Measurements from ENCODE around the gene RASGRP2. TPM values are rescaled to one million over a fixed set of nuclear protein-coding genes. Genes with fewer than 3 reads are reported as not detected.

RASGRP2 gene
- total and polyA plus RNA-seq, 2 donors (not counting 3 experiments of a cell fraction or from before 2014, with no cell fraction given) = 1.2 to 2.3 TPM

DNA sequence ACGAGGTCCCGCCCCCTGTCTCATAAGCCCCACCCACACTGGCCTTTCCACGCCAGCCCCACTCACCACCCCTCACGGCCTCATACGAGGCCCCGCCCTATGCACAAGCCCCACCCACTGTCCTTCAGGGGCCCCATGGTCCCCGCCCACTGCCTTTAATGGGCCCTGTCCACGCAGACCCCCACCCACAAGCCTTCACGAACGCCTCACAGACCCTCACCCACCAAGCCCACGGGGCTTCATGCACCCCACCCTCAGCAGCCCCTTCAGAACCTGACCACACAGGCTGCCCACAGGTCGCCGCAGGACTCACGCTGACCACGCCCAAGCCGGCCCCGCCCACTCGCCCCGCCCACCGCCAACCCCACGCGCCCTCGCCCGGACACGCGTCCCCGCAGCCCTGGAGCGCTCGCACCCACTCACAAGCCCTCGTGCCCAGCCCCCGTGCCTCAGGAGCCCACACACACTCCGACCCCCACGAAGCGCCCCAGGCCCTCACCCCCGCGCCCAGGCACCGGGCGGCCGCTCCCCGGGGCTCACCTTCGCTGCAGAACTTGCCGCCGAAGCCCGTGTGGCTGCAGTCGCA lies 31.4 kb downstream of the RASGRP2 start:
- Histone ChIP-seq H3K79me2 (ENCODE audit: control insufficient read depth, insufficient read depth, low read length) (no peaks in the 10 kb centered on the region), H3K4me3 (replicated peaks in 1 of 3; ENCODE audit: insufficient read depth in 1 of 3, low read depth in 1 of 3, low read length in 3 of 3) (no peak overlapping the region), H3K4me2 (ENCODE audit: insufficient read depth, low read length) (no peak overlapping the region), H3K27ac (ENCODE audit: insufficient read depth, low read depth, low read length) (no peak overlapping the region), H3K9me3 (replicated peaks; ENCODE audit: control insufficient read depth, insufficient read depth, low read length) (no peaks in the 10 kb centered on the region), H3K9ac (replicated peaks; ENCODE audit: extremely low read depth, insufficient read depth, low read length) (no peak overlapping the region), H2AFZ (ENCODE audit: low read depth, low read length) (no peak overlapping the region), H4K20me1 (replicated peaks; ENCODE audit: control insufficient read depth, extremely low read depth, insufficient read depth, low read length) (no peaks in the 10 kb centered on the region), H3K9me1 (replicated peaks; ENCODE audit: control insufficient read depth, extremely low read depth, insufficient read depth, low read length) (no peaks in the 10 kb centered on the region), H3K4me1 (ENCODE audit: control insufficient read depth, extremely low read depth, insufficient read depth, low read length) (no peaks in the 10 kb centered on the region), H3K27me3 (ENCODE audit: control insufficient read depth in 2 of 2, insufficient read depth in 2 of 2, low read length in 2 of 2) (peaks cover 57 to 75% of the 10 kb centered on the region in 2 experiments), H3K36me3 (ENCODE audit: control insufficient read depth in 2 of 2, extremely low read depth in 1 of 2, insufficient read depth in 2 of 2, low read length in 2 of 2) (no peaks in the 10 kb centered on the region)
- CTCF ChIA-PET = interaction anchor here (1.5 kb wide), 1 partner anchor 8 kb away, joined by 8 read pairs; no protein-coding TSS in a partner anchor
- DNase-seq (ENCODE audit: low read depth, low spot score) (no peak), FAIRE-seq (no peak)
- intact Hi-C loops (cut with micrococcal nuclease) (no loop called here), dilution Hi-C loops (cut with MboI; ENCODE audit: extremely low pct_ligation_motif_present, low sequenced_read_pairs) (no loop called here)
- TF ChIP-seq POLR2A (IDR thresholded peaks at IDR 0.05; ENCODE audit: low read depth, low read length) (no peak), POLR2AphosphoS5 (IDR thresholded peaks at IDR 0.05; ENCODE audit: insufficient read depth, low read depth, low read length) (no peak), FOS (IDR thresholded peaks at IDR 0.05; ENCODE audit: borderline replicate concordance, insufficient read depth, low read length) (no peak), GATA2 (IDR thresholded peaks at IDR 0.05; ENCODE audit: insufficient read depth, insufficient read length, low read depth, low read length) (no peak)
- TF ChIP-seq, protein P1, sequence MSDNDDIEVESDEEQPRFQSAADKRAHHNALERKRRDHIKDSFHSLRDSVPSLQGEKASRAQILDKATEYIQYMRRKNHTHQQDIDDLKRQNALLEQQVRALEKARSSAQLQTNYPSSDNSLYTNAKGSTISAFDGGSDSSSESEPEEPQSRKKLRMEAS (IDR thresholded peaks at IDR 0.05; ENCODE audit: insufficient read depth, insufficient read length) = no peak
- POLR2A ChIA-PET = no interaction called here
- BruUV-seq (replicated peaks) = no TSS peak

DNA sequence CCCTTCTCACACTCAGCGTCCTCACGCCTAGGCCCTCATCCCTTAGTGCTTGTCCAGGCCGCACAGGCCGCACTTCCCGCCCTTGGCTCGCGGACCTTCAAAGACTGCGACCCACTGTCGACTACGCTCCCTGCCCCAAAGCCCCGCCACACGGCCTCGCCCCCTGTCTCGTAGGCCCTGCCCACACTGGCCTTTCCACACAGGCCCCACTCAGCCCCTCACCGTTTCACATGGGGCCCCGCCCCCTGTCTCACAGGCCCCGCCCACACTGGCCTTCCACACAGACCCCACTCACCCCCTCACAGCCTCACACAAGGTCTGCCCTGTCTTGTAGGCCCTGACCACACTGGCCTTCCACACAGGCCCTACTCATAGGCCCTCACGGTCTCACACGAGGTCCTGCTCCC lies 32.0 kb downstream of the RASGRP2 start:
- dilution Hi-C loops (cut with MboI; ENCODE audit: extremely low pct_ligation_motif_present, low sequenced_read_pairs) = no loop called here
- H3K4me2 ChIP-seq (ENCODE audit: insufficient read depth, low read length) = no peak overlapping the region
- no peak overlapping the region for H3K27ac ChIP-seq (ENCODE audit: insufficient read depth, low read depth, low read length)
- DNase-seq (ENCODE audit: low read depth, low spot score) (no peak), FAIRE-seq (no peak)
- H3K4me1 ChIP-seq (ENCODE audit: control insufficient read depth, extremely low read depth, insufficient read depth, low read length) = no peaks in the 10 kb centered on the region
- H4K20me1 ChIP-seq (replicated peaks; ENCODE audit: control insufficient read depth, extremely low read depth, insufficient read depth, low read length) = no peaks in the 10 kb centered on the region
- no peak overlapping the region for H3K4me3 ChIP-seq (replicated peaks in 1 of 3; ENCODE audit: insufficient read depth in 1 of 3, low read depth in 1 of 3, low read length in 3 of 3)
- H3K9me1 ChIP-seq (replicated peaks; ENCODE audit: control insufficient read depth, extremely low read depth, insufficient read depth, low read length) = no peaks in the 10 kb centered on the region
- ChIA-PET CTCF (no interaction called here), POLR2A (no interaction called here)
- intact Hi-C loops (cut with micrococcal nuclease) = no loop called here
- no peak overlapping the region for H2AFZ ChIP-seq (ENCODE audit: low read depth, low read length)
- TF ChIP-seq, protein P2, sequence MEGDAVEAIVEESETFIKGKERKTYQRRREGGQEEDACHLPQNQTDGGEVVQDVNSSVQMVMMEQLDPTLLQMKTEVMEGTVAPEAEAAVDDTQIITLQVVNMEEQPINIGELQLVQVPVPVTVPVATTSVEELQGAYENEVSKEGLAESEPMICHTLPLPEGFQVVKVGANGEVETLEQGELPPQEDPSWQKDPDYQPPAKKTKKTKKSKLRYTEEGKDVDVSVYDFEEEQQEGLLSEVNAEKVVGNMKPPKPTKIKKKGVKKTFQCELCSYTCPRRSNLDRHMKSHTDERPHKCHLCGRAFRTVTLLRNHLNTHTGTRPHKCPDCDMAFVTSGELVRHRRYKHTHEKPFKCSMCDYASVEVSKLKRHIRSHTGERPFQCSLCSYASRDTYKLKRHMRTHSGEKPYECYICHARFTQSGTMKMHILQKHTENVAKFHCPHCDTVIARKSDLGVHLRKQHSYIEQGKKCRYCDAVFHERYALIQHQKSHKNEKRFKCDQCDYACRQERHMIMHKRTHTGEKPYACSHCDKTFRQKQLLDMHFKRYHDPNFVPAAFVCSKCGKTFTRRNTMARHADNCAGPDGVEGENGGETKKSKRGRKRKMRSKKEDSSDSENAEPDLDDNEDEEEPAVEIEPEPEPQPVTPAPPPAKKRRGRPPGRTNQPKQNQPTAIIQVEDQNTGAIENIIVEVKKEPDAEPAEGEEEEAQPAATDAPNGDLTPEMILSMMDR (IDR thresholded peaks at IDR 0.05; ENCODE audit: extremely low read depth in 1 of 2, insufficient read depth in 1 of 2, low read depth in 1 of 2, low read length in 2 of 2) = no peak
- TF ChIP-seq GATA2 (IDR thresholded peaks at IDR 0.05; ENCODE audit: insufficient read depth, insufficient read length, low read depth, low read length) = no peak
- no peak for TF ChIP-seq POLR2A (IDR thresholded peaks at IDR 0.05; ENCODE audit: low read depth, low read length)
- TF ChIP-seq, protein P1 (IDR thresholded peaks at IDR 0.05; ENCODE audit: insufficient read depth, insufficient read length) = no peak
- TF ChIP-seq JUN (IDR thresholded peaks at IDR 0.05; ENCODE audit: borderline replicate concordance, insufficient read depth, insufficient read length, low read depth) = no peak
- no peak for TF ChIP-seq POLR2AphosphoS5 (IDR thresholded peaks at IDR 0.05; ENCODE audit: insufficient read depth, low read depth, low read length)
- TF ChIP-seq MYC (IDR thresholded peaks at IDR 0.05; ENCODE audit: low read depth, low read length) = no peak
- no peak for TF ChIP-seq EZH2 (IDR thresholded peaks at IDR 0.05; ENCODE audit: borderline replicate concordance, low read depth, low read length, severe bottlenecking)
- TF ChIP-seq FOS (IDR thresholded peaks at IDR 0.05; ENCODE audit: borderline replicate concordance, insufficient read depth, low read length) = no peak
- no peaks in the 10 kb centered on the region for H3K79me2 ChIP-seq (ENCODE audit: control insufficient read depth, insufficient read depth, low read length)
- H3K9ac ChIP-seq (replicated peaks; ENCODE audit: extremely low read depth, insufficient read depth, low read length) = no peak overlapping the region
- no peaks in the 10 kb centered on the region for H3K9me3 ChIP-seq (replicated peaks; ENCODE audit: control insufficient read depth, insufficient read depth, low read length)
- peaks cover 54 to 70% of the 10 kb centered on the region in 2 experiments for H3K27me3 ChIP-seq (ENCODE audit: control insufficient read depth in 2 of 2, insufficient read depth in 2 of 2, low read length in 2 of 2)
- H3K36me3 ChIP-seq (ENCODE audit: control insufficient read depth in 2 of 2, extremely low read depth in 1 of 2, insufficient read depth in 2 of 2, low read length in 2 of 2) = no peaks in the 10 kb centered on the region
- no TSS peak for BruUV-seq (replicated peaks)
